VCaP (cell line): ENCODE measurements around the gene C20orf173.

Source experiments
- H3K27ac ChIP-seq: fragments of 450-650 bp; 2 replicates; pipeline ENCODE4 v1.5.1; 2017
- TF ChIP-seq, protein P1 (sequence below): fragments of 450-650 bp; conservative IDR thresholded peaks from 2 replicates; pipeline ENCODE4 v1.5.1; 2017; ENCODE audit warnings: mild to moderate bottlenecking, moderate library complexity

The C20orf173 gene

DNA sequence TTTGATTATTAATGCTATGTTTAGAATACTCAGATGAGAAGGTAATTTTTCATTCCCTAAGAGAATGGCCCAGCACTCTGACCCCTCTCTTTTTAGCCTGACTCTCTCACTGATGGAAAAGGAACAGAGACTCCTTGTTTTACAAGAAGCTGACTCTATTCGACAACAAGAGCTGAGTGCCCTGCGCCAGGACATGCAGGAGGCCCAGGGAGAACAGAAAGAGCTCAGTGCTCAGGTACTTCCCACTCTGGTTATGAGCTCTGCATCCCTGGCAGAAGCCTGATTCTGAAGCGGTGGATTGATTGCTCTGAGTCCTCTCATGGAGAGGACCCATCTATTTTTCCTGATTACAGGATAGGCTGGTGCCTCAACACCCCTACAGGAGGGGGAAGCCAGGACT, 33.0 kb downstream of the C20orf173 start:
- TF ChIP-seq, protein P1, sequence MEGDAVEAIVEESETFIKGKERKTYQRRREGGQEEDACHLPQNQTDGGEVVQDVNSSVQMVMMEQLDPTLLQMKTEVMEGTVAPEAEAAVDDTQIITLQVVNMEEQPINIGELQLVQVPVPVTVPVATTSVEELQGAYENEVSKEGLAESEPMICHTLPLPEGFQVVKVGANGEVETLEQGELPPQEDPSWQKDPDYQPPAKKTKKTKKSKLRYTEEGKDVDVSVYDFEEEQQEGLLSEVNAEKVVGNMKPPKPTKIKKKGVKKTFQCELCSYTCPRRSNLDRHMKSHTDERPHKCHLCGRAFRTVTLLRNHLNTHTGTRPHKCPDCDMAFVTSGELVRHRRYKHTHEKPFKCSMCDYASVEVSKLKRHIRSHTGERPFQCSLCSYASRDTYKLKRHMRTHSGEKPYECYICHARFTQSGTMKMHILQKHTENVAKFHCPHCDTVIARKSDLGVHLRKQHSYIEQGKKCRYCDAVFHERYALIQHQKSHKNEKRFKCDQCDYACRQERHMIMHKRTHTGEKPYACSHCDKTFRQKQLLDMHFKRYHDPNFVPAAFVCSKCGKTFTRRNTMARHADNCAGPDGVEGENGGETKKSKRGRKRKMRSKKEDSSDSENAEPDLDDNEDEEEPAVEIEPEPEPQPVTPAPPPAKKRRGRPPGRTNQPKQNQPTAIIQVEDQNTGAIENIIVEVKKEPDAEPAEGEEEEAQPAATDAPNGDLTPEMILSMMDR = no peak
- no peak overlapping the region for H3K27ac ChIP-seq

DNA sequence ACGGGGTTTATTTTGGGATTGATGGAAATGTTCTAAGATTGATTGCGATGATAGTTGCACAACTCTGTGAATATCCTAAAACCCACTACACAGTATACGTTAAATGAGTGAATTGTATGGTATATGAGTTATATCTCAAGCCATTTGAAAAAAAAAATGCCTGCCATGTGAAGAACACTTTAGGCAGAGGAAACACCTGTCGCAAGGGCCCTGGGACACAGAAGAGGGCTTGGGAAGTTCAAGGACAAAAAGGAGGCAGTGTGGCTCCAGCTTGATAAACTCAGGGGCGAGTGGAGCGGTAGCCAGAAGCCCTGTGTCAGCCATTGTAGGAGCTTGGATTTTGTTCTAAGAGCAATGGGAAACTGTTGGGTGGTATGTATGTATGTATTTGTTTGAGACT, 37.1 kb downstream of the C20orf173 start:
- no peak overlapping the region for H3K27ac ChIP-seq
- TF ChIP-seq, protein P1 = no peak

- TF ChIP-seq, protein P1 = no peak
- no peak overlapping the region for H3K27ac ChIP-seq
Measured at GRCh38 chr20:35491823-35492222, 37.6 kb downstream of the C20orf173 start.

DNA sequence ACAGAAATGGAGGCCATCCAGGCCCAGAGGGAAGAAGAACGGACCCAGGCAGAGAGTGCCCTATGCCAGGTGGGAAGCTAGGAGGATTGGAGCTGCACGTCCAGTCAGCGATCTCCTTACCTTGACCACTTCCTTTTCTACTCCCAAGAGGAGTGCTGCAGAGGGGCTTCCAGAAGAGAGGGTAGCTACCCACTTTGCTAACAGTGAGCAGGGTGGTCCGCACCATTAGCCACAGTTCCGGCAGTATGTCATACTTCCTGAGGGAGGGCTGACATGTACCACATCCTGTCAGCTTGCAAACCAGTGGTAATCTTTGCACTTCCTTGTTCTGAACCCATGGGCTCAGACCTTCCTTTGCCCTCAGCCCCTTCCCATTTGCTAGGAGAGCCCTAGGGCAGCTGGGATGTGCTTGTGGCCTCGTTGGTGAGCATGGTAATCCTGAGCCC, 38.7 kb downstream of the C20orf173 start:
- no peak overlapping the region for H3K27ac ChIP-seq
- TF ChIP-seq, protein P1 = no peak

DNA sequence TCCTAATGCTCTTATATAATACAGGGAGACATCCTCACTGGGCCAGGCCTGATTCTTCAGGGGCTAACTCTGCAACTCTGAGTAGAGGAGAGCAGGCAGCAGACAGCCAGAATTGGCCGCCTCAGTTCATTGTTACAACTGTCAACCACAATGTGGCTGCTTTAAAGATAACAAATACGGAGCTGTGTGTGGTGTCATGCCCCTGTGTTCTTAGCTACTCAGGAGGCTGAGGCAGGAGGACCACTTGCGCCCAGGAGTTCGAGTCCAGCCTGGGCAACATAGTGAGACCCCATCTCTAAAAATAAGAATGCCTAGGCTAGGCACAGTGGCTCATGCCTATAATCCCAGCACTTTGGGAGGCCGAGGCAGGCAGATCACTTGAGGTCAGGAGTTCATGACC, 39.7 kb downstream of the C20orf173 start:
- no peak overlapping the region for H3K27ac ChIP-seq
- TF ChIP-seq, protein P1 = no peak

- H3K27ac ChIP-seq = no peak overlapping the region
- TF ChIP-seq, protein P1 = no peak
Measured at GRCh38 chr20:35487479-35487878, 42.0 kb downstream of the C20orf173 start.

GRCh38 chr20:35479798-35480197, 49.7 kb downstream of the C20orf173 start:
- no peak overlapping the region for H3K27ac ChIP-seq
- TF ChIP-seq, protein P1 = no peak
